GM19438 (cell line): ENCODE results near the gene LDB2.
"Not testable (repeated sequence)": the region's sequence is repeated elsewhere in the genome, so short reads cannot be mapped to it uniquely, and the experiment has no call there.

ENCODE experiments used
- ATAC-seq: cut with Tn5 transposase; IDR thresholded peaks from one replicate; pipeline ENCODE4 v1.9.1; 2021; ENCODE audit warnings: low read depth; ENCODE audit not compliant: unreplicated experiment

LDB2 gene

GRCh38 chr4:16663307-16663706 is 235.1 kb downstream of the LDB2 start:
- ATAC-seq: no peak

- no peak for ATAC-seq
These were observed 236.6 kb downstream of the LDB2 start for GRCh38 chr4:16661813-16662212.

DNA sequence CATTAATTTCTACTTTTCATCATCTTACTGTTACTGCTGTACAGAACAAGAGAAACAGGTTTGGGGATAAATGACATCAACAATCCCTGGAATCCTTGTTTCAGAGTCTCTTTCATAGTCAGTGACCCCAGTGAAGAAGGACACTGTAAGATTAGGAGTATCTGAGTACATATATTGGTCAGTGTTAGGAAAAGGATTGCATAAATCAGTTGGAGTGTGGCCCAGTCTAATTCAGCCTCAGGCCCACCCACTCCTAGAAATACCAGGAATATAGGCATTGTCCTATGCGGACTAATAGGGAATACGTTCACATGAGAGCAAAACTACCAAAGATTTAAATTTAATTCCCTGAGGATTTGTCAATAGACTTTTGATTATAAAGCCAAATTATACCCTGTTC is 237.8 kb downstream of the LDB2 start:
- no peak for ATAC-seq

- no peak for ATAC-seq
These were observed 238.8 kb downstream of the LDB2 start for GRCh38 chr4:16659694-16660093.

DNA sequence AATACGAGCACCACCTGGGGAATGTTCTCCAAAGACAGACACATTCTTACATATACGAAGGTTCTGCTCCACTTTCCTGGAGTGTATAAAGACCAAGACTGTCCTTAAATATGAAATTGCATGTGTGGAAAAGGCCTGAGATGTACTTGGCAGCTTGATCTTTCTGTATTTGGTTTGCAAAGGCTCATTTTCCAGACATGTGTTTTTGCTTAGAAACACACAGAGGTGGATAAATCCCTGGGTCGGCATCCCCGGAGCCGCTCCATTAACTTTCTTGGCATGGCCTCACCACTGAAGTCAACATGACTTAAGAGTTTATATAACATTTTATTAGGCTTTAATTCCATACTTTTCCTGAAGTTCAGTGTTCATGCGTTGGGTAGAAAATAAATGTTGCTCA is 239.4 kb downstream of the LDB2 start:
- ATAC-seq: no peak

GRCh38 chr4:16658183-16658582 is 240.3 kb downstream of the LDB2 start:
- no peak for ATAC-seq

GRCh38 chr4:16655111-16655510 is 243.3 kb downstream of the LDB2 start:
- ATAC-seq: no peak

DNA sequence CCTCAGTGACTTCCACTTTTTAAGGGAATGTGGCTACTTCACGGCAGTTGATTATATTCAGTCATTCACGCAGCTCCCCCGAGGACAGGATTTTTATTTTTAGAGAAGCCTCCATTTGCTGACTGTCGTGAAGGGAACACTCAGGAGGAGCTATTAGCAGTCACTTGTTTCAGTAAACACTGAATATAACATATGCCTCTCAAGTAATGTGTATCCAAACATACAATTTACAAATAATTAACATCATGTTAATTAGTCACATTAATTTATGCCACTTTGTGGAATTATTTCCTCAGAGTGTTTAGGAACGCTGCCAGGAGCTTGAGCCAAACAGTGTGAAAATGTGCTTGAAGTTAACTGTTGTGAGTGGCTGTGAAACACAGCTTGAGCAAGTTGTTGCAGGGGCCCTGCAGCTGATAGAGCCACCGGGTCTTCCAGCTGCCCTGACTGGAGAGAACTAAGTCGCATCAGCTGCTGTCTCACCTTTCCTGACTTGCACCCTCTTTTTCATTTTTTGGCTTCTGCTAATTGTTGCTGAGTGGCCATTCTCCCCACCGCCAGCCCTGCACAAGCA is 245.6 kb downstream of the LDB2 start:
- ATAC-seq: no peak

GRCh38 chr4:16646459-16646858 is 252.0 kb downstream of the LDB2 start:
- no peak for ATAC-seq

- ATAC-seq: no peak
These were observed 254.6 kb downstream of the LDB2 start for GRCh38 chr4:16643893-16644292.

DNA sequence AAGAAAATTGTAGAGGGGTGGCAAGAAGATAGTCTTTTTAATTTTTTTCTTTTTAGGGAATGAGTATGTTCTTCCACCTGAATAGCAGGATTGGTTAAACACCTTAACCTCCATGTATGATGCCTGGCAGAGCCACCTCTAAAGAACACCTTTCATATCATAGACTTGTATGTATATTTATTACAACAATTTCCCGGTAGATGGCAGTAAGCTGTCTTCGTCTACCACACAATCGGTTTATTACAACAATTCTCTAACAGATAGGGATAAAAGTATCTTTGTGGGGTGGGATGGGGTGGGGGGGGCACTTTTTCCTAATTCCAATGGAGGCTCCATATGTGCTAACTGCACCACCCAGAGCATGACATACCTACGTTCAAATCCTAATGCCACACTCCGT is 255.5 kb downstream of the LDB2 start:
- no peak for ATAC-seq

DNA sequence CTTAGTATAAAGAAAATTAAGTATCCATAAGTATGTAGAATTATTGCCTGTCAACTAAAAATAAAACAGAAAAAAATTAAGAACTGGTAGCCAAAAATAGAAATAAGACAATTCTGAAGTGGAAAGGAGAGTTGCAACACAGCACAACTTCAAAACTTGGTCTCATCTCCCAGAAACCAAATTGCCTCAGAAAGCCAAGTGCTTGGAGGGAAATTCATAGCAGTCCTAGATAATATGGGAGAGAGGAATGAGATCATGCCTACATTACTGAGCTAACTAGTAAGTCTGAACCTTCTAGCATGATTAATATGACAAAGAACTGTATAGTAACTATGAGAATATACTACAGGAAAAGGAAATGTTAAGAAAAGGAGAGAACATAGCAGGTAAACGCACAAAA is 256.5 kb downstream of the LDB2 start:
- no peak for ATAC-seq

- no peak for ATAC-seq
These were observed 261.4 kb downstream of the LDB2 start for GRCh38 chr4:16636912-16637630.

GRCh38 chr4:16636304-16636703 is 262.1 kb downstream of the LDB2 start:
- no peak for ATAC-seq

DNA sequence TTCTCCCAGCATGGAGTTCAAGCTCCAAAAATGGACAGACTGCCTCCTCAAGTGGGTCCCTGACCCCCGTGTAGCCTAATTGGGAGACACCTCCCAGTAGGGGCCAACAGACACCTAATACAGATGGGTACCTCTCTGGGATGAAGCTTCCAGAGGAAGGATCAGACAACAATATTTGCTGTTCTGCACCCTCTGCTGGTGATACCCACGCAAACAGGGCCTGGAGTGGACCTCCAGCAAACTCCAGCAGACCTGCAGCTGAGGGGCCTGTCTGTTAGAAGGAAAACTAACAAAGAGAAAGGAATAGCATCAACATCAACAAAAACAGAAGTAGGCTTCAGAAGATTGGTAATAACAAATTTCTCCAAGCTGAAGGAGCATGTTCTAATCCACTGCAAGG is 269.2 kb downstream of the LDB2 start:
- not testable (repeated sequence) for ATAC-seq

DNA sequence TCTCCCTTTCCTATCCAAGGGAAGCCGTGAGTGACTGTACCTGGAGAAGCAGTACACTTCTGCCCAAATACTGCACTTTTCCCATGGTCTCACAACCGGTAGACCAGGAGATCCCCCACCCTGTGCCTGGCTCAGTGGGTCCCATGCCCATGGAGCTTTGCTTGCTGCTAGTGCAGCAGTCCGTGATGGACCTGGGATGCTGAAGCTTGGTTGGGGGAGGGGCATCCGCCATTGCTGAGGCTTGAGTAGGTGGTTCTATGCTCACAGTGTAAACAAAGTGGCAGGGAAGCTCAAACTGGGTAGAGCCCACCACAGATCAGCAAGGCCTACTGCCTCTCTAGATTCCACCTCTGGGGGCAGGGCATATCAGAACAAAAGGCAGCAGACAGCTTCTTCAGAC is 269.6 kb downstream of the LDB2 start:
- ATAC-seq: not testable (repeated sequence)

DNA sequence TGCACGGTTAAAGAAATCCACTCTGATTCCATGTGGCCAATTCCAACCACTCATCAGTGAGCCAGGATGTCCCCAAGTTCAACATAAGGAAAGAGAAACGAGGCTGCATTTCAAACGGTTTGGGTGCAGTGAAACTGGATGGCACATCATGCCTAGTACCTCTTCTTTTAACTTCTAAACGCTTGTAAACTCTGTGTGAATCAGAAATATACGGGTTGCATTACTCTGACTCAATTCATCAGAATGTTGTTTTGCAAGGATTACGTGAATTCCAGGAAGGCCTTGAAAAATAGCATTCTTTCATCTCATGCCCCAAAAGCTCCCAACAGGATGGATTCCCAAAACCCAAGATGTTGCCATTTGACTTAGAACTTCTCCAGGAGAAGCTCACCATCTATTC is 270.4 kb downstream of the LDB2 start:
- no peak for ATAC-seq

DNA sequence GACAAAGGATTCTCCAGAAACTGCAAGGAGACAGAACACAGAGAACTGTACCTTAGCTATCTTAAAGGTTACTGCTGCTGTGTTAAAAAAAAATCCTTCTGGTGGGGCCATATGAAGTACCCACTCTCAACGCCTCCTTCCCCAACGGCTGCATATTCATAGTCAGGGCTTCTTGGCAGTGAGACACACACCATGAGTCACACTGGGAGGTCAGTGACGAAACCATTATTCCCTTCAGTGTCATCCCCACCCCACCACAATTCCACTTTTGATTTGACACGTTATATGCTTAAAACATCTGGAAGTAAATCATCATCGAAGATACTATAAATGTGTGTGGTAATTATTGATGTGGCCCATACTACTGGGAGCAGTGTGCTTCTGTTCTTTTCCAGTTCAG is 271.5 kb downstream of the LDB2 start:
- ATAC-seq: no peak

DNA sequence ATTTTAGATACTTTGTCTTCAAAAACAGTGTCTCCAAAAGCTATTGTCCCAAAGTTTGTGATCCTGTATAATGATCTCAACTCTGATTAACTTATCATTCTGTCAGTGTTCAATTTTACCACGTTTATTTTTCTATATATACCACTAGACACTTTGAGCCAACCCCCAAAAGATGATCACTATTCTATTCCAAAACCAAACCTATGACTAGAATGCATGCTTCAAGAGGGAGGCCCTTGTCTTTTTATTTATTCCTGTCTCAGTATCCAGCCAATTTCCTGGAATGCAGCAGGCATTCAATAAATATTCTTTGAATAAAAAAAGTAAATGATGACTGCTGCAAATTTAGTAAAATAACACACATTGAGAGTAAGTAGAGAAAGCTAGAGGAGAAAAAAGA is 275.6 kb downstream of the LDB2 start:
- ATAC-seq: no peak

DNA sequence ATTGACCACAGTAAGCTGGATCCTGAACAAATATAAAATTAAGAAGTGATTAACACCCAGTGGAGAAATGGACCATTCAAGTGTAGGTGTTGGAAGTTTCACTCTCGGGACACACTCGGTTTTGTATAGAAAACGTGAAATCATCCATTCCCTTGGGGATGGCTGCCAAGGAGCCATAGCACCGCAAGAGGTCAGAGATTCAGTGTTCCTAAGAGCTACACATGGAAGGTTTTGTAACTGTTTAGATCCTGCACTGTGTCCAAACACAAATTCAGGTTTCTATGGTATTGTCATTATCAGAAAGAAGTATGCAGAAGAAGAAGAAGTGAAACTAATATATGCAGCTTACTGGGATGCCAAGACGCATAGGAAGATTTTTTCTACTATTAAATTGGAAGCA is 281.0 kb downstream of the LDB2 start:
- no peak for ATAC-seq

DNA sequence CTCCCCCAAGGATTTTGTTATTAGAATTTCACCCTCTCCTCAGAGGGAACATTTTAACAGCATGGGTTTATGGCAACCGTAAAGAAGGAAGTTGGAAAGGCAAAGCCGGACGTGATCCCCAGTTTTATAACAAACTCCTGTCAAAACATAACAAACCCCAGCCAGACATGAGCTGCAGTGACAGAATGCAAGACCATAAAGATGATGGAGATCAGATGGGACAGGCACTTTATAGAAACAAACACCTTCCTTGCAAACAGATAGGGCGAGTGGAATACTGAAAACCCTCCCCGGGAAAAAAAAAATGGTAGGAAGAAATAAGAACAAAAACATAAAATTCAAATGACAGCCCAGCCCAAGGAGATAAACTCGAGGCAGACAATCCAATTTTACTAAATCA is 281.4 kb downstream of the LDB2 start:
- ATAC-seq: no peak

- no peak for ATAC-seq
These were observed 289.2 kb downstream of the LDB2 start for GRCh38 chr4:16609170-16609758.
